ENCODE measurements around the gene CTNNA1.

GRCh38 chr5:138820695-138821094, 67.5 kb downstream of the CTNNA1 start:
- TF ChIP-seq PATZ1 (CRISPR knock-in tag; IDR thresholded peaks at IDR 0.05; ENCODE audit: borderline replicate concordance) (no peak), TOX (CRISPR knock-in tag; IDR thresholded peaks at IDR 0.05; ENCODE audit: borderline replicate concordance) (no peak), CSRNP3 (CRISPR knock-in tag; IDR thresholded peaks at IDR 0.05) (no peak), ZFP3 (CRISPR knock-in tag; IDR thresholded peaks at IDR 0.05) (no peak), RARB (CRISPR knock-in tag; IDR thresholded peaks at IDR 0.05) (no peak), OSR1 (CRISPR knock-in tag; IDR thresholded peaks at IDR 0.05) (no peak), ZFP30 (CRISPR knock-in tag; IDR thresholded peaks at IDR 0.05) (no peak), ZC3H10 (CRISPR knock-in tag; IDR thresholded peaks at IDR 0.05) (no peak), PPARA (CRISPR knock-in tag; IDR thresholded peaks at IDR 0.05; ENCODE audit: borderline replicate concordance) (no peak), GLIS3 (CRISPR knock-in tag; IDR thresholded peaks at IDR 0.05) (no peak), TCF4 (CRISPR knock-in tag; IDR thresholded peaks at IDR 0.05; ENCODE audit: borderline replicate concordance) (no peak), ZNF70 (CRISPR knock-in tag; IDR thresholded peaks at IDR 0.05) (no peak)

All from SK-N-SH treated with all-trans-retinoic acid at 6 μM for 48 hours (cell line).